ENCODE measurements around the gene METTL14.

Gene METTL14

DNA sequence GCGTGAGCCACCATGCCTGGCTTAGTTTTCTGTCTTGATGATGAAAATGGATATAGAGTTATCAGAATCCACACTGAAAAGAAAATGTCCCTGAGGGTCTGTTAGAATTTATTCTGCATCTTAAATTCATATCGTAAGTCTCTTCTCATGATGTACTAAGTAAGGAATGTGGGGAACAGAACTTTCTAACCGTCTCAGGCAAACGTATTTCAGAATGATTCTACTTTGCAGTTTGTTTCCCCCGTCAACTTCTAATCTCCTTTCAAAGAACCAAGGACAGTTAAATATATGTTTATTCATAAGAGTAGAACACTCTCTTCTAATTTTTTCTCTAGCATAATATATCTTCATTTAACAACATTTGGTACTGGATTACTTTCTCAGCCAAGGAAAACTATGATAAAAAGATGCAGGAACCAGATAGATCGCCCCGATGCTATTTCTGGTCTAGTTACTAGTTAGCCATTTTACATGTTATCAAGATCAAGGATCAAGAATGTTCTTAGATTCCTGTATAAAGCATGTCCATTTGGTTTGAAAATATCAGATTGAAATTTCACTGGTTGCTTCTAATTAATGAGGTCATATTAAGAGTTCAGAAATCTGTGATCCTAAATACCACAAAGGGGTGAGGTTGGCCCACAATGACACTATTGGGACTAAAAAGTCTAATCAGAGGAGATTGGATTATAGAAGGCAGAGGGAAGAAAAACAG is 49.5 kb downstream of the METTL14 start:
- DNase-seq = no peak

DNA sequence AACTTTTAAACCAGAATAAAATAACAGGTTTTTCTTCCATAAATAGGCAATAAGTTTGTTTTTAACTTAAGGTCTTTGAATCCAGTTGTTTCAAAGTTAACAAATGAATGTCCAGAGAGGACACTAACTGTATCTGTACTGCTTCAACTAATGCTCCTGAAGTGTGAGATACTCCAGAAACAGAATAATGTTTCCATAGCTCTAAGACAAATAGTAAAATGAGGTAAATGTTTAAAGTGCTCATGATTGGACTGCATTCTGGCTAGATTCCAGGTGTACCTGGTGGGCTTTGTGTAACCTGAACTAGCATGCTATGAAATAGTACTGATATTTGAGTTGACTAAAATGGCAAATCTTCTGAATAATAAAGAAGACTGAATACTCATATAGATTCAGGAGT is 51.7 kb downstream of the METTL14 start:
- no peak for DNase-seq

- no peak for DNase-seq
These were observed 52.9 kb downstream of the METTL14 start for GRCh38 chr4:118738090-118738489.

DNA sequence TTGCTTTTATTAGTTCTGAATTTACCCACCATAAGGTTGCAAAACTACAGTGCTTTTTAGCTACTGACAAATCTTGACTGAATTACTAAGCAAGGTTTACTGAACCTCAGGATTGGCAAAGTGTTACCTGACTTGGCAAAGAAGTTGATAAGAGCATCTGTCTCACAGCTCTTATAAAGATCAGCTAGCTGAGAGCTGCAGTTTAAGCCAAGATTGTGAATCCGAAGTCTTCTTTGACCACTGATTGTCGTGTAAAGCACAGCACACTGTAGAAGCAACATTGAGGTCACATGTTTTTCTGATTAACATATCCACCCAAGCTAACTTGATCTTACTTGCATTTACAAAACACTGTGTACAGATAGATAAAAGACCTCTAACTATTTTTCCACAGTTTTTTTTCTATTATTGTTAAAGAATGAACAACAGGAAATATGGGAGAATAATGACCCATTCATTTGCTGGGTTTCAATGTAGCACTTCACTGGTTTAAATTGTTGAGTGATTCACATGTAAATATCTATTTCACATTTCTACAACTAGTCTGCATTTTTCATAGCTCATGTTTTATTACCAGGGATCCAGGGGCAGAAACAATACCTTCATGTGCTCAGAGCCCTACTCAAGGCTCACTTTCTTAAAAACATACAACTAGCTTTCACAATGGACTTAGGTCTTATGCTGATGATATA is 54.0 kb downstream of the METTL14 start:
- no peak for DNase-seq

- no peak for DNase-seq
These were observed 55.7 kb downstream of the METTL14 start for GRCh38 chr4:118740869-118741268.

DNA sequence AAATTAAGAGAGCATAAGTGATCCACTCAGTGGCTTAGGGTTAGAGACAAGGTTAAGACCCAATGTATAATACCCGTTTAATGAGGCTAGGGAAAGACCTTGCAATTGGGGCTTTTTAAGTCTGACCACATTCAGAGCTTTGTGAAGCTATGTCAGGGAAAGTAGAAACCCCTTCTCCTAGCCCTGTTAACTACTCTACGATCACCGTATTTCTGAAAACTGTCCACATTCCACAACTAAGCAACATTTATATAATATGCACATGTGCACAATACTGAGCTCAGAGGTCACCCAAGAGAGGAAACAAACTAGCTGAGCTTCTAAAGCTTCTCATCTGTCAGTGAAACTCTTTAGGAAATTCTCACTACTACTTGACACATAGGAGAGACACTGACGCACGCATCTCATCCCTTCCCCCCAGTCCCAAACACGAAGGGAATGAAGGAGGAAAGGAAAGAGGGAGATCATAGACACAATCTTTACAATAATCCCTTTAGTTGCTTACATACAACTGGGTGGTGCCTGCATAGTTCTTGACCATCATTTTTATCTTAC is 56.2 kb downstream of the METTL14 start:
- DNase-seq = no peak

DNA sequence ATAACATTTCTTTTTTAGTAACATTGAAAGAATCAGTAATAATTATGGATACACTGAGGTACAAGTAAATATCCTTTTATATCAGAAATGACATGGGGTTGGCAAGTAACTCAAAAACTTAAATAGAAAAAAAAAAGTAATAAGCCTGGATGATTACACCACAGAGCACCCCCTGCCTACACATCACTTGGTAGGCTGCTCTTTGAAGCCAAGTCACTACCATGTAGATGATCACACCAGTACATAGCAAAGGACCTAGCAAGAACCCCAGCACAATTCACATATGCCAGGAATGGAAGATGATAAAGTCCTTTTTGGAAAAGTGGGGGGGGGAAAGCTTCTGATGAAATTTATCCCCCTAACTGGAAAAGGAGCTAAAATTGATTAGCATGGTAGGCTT is 56.9 kb downstream of the METTL14 start:
- DNase-seq = no peak

GRCh38 chr4:118743867-118744266 is 58.7 kb downstream of the METTL14 start:
- no peak for DNase-seq

GRCh38 chr4:118745357-118745756 is 60.2 kb downstream of the METTL14 start:
- DNase-seq = no peak

DNA sequence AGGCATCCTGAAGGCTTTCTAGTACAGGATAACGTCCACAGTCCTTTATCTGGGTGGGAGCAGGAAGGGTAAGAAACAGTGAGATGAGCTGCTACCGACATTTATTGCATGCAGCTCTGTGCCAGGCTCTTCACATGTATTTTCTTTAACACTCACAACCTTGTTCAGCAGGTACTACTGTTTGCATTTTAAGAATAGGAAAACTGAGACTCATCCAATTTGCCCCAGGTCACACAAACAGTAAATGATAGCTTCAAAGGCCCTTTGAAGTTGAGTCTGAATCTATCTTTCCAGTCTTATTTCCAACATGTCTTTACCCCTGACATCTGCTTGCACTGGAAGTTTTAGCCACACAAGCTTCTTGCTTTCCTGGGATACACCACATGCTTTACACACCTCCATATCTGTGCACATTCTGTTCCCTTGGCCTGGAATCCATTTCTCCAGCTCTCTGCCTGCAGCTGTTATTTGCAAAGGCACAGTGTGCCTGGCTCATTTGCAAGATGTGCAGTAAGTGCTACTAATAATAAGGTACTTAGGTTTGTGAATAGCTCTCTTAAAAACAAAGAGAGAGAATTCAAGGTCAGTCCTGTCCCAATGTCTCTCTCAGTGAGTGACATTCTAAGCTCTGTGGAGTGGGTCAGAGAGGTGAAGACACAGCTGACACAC is 61.2 kb downstream of the METTL14 start:
- no peak for DNase-seq

DNA sequence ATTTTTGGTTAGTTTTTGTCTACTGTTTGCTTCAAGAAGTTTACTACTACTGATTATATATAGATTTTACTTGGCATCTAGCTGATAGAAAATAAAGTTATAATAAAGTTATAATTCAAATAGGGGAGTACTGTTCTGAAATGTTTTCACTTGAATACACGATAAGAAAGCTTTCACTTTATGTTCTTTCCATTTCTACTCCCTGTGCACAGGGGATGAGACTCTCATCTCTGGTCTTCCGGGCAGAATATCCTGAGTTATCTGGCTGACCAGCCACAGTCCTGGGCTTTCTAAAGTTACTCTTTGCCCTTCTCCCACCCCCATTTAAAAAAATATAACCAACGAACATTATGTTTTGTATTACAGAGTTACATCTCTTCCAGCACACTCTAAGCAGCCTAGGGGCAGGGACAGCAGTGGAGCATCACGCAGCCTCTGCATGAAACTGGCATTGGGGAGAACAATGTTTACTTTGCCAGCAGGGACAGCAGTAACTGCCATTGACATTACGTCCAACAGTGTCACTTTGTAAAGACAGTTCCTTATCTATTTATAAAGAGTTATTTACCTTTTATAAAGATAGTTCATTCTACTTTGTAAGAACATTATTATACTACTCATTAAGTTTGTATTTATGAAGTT is 64.3 kb downstream of the METTL14 start:
- no peak for DNase-seq

GRCh38 chr4:118751629-118752323 is 66.6 kb downstream of the METTL14 start:
- DNase-seq = no peak

GRCh38 chr4:118752551-118752950 is 67.4 kb downstream of the METTL14 start:
- no peak for DNase-seq

DNA sequence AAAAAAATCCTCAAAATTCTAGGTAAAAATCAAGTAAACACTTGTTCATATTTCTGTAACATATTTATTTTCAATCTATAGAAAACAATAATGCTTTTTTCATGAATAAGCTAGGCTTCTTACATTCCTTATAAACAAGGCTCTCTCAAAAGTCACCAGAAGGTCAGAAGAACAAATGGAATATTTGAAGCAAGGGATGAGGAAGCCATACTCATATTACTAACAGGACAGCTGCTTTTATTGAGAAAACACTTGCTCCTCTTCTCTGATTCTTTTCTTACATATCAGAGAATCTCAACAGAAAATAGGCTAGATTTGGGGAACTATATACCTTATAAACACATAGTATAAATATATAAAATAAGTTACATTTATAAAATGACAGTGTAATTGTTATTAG is 67.9 kb downstream of the METTL14 start:
- DNase-seq = no peak

DNA sequence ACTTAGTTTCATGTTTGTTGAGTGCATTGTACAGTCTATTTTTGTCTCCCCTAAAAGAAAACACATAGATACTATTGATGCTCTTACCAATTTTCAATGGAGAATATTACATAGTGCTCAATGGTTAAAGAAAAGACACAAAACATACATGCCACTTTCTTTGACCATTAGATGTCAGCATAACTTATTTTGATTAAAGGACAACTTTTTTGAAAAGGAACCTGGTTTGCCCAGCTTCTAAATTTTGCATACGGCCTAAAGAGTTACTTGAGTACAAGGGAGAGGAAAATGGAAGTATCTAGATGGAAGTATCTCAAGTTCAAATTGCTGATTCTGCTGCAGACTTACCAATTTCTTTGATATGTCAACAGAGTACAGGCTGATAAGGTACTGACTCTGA is 68.5 kb downstream of the METTL14 start:
- no peak for DNase-seq

DNA sequence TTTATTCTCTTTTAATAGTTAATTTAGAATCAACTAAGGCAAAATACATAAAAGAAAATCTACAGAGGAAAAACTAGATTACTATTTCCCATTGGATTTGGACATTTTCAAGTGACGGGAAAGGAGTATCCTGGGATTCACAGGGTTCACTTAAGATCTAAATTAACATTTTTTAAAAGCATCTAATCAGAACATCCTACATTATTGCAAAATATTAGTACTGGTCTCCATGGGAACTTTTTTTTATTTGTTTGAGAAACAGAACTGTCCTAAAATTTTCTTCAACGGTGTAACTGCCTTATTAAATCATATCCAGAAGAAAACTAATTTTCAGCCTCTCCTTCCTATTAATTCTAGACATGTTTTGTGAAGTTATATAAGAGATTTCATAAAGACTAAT is 69.7 kb downstream of the METTL14 start:
- DNase-seq = no peak

GRCh38 chr4:118755438-118756226 is 70.4 kb downstream of the METTL14 start:
- DNase-seq = no peak

GRCh38 chr4:118756429-118756828 is 71.2 kb downstream of the METTL14 start:
- no peak for DNase-seq

- DNase-seq = no peak
These were observed 71.8 kb downstream of the METTL14 start for GRCh38 chr4:118756958-118757357.

DNA sequence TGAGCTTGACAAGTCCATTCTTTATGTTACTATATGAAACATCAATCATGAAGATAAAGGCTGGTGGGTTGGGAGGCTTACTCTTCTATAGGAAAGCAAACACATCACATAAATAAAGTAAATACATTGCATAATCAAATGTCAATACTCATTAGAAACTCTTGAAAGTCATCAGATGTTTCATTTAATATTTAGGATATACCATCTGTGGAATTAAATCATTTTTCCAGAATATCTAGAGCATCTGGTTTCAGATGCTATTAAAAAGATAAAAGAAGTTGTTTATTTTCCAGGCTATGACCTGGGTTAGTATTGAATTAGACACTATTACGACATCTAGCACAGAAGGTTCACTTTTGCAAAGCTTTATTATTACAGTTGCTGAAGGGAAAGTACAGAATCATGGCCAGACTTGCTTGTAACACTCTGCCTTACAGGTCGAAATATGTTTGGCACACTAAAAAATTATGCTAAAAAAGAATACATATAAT is 72.6 kb downstream of the METTL14 start:
- DNase-seq = no peak

GRCh38 chr4:118758293-118758692 is 73.1 kb downstream of the METTL14 start:
- no peak for DNase-seq

DNA sequence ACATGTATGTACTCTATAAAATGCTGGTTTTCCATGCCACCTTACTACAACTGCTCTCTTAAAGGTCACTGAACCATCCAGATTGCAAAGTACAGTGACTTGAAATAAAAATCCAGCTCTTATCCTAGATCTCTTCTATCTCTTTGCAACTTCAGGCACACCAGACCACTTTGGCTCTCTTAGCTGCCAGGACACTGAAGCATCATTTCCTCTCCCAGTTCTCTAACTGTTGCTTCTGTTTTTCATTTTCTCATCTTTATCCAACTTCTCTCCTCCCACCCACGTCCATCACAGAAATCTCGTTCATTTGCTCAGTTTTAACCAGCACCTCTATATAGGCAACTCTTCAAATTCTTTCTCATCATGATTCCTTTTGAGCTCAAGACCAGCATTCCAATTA is 74.3 kb downstream of the METTL14 start:
- no peak for DNase-seq

Data from stimulated activated CD4-positive, alpha-beta T cell treated with anti-CD3 and anti-CD28 coated beads, Interleukin-15, amount 100 ng/mL, for 24 hours (primary cell).